C4-2B (cell line): Measurements from ENCODE around the gene FBXW12.

ENCODE experiments used
- ZFX ChIP-seq: fragments of 450-650 bp; IDR thresholded peaks from 2 replicates; pipeline ENCODE4 v1.6.1; 2017
- TF ChIP-seq, protein P1 (sequence below): fragments of 450-650 bp; conservative IDR thresholded peaks from 2 replicates; pipeline ENCODE4 v1.5.1; 2017; ENCODE audit warnings: mild to moderate bottlenecking

DNA sequence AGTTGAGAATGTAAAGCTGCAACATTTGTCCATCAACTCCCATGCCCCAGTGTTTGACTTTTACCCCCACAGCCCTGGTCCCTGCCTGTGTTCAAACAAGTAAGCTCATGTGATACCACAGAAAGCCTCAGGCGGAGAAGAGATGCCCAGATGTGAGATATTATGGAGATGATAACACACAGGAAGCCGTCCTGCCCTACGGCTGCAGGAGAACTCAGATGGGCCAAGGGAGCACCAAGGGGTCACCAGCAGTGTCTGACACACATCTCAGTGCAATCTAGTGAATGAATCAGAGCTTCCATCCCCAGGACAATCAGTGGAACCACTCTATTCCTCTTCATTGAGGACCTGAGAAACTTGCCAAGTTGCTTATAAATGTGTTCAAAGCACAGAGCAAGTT is 24.5 kb upstream of the FBXW12 start:
- TF ChIP-seq, protein P1, sequence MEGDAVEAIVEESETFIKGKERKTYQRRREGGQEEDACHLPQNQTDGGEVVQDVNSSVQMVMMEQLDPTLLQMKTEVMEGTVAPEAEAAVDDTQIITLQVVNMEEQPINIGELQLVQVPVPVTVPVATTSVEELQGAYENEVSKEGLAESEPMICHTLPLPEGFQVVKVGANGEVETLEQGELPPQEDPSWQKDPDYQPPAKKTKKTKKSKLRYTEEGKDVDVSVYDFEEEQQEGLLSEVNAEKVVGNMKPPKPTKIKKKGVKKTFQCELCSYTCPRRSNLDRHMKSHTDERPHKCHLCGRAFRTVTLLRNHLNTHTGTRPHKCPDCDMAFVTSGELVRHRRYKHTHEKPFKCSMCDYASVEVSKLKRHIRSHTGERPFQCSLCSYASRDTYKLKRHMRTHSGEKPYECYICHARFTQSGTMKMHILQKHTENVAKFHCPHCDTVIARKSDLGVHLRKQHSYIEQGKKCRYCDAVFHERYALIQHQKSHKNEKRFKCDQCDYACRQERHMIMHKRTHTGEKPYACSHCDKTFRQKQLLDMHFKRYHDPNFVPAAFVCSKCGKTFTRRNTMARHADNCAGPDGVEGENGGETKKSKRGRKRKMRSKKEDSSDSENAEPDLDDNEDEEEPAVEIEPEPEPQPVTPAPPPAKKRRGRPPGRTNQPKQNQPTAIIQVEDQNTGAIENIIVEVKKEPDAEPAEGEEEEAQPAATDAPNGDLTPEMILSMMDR: no peak
- no peak for TF ChIP-seq ZFX
